ENCODE results near the gene SPC24. TPM values are rescaled to one million over a fixed set of nuclear protein-coding genes. Genes with fewer than 3 reads are reported as not detected.

Gene SPC24
- total RNA-seq, 1 experiment from 2014 or later: 50.6 TPM

DNA sequence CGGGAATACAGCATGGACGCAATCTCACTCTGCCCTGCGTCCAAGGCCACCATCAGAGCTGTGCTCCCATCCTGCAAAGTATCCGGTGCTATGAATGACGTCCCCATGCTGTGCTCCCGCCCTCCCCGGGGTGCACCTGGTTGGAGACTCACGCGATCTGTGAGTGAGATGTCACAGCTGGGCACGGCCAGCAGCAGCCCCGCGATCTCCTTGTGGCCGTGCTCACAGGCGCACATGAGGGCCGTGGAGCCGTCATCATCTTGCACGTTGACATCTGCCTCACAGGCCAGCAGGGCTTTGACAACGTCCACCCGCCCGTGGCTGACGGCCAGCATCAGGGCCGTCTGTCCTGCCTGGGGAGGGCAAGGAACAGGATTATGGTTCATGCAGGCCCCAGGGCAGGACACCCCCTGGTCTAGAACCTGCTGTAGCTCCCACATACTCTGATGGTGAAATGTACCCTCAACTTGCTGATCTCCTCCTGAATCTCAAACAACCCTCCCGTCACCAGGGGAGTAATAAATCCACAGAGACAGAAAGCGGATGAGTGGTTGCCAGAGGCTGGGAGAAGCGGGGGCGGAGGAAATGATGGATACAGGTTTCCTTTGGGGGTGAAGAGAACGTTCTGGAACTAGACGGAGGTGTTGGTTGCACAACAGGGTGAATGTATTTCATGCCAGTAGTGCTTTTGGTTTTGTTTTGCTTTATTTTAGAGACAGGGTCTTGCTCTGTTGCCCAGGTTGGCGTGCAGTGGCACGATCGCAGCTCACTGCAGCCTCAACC lies 14.5 kb upstream of the SPC24 start:
- CTCF ChIA-PET: no interaction called here

DNA sequence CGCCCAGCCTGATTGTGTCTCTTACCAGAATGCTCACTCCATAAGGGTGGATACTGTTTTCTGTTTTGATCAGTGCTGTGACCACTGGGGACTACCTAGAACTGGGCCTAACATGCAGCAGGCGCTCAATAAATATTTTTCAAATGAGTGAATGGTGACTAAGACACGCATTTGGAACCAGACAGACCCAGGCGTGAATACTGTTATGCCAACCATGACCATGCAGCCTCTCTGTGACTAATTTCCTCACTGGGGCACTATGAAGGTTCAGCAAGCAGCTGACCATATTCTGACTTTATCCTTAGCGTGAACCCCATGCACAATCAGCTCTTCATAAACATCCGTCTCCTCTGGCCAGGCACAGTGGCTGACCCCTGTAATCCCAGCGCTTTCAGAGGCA lies 13.0 kb upstream of the SPC24 start:
- Histone ChIP-seq H3K4me3 (ENCODE audit: low read depth in 2 of 2, low read length in 2 of 2) (no peak overlapping the region), H3K4me1 (ENCODE audit: control insufficient read depth, insufficient read depth, low read length) (no peaks in the 10 kb centered on the region), H3K27me3 (ENCODE audit: control insufficient read depth, insufficient read depth, low read length) (no peaks in the 10 kb centered on the region), H3K9me3 (ENCODE audit: control insufficient read depth, insufficient read depth, low read depth, low read length) (no peaks in the 10 kb centered on the region), H3K27ac (ENCODE audit: low read length) (peak overlapping the region; percentile 19; the same call in 1 of the 2 replicates), H3K36me3 (ENCODE audit: control insufficient read depth, insufficient read depth, low read length) (0 out of 2 replicates have a peak, but pooled peaks cover under 1% of the 10 kb centered on the region)
- BruUV-seq (replicated peaks): no TSS peak
- peak; percentile 86 for DNase-seq (ENCODE audit: low read depth, low spot score)
- no peak for TF ChIP-seq POLR2AphosphoS5 (IDR thresholded peaks at IDR 0.05; ENCODE audit: low read depth, low read length)
- TF ChIP-seq, protein P1, sequence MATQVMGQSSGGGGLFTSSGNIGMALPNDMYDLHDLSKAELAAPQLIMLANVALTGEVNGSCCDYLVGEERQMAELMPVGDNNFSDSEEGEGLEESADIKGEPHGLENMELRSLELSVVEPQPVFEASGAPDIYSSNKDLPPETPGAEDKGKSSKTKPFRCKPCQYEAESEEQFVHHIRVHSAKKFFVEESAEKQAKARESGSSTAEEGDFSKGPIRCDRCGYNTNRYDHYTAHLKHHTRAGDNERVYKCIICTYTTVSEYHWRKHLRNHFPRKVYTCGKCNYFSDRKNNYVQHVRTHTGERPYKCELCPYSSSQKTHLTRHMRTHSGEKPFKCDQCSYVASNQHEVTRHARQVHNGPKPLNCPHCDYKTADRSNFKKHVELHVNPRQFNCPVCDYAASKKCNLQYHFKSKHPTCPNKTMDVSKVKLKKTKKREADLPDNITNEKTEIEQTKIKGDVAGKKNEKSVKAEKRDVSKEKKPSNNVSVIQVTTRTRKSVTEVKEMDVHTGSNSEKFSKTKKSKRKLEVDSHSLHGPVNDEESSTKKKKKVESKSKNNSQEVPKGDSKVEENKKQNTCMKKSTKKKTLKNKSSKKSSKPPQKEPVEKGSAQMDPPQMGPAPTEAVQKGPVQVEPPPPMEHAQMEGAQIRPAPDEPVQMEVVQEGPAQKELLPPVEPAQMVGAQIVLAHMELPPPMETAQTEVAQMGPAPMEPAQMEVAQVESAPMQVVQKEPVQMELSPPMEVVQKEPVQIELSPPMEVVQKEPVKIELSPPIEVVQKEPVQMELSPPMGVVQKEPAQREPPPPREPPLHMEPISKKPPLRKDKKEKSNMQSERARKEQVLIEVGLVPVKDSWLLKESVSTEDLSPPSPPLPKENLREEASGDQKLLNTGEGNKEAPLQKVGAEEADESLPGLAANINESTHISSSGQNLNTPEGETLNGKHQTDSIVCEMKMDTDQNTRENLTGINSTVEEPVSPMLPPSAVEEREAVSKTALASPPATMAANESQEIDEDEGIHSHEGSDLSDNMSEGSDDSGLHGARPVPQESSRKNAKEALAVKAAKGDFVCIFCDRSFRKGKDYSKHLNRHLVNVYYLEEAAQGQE (IDR thresholded peaks at IDR 0.05; ENCODE audit: insufficient read depth in 1 of 2, low read depth in 2 of 2, low read length in 1 of 2): no peak
- TF ChIP-seq TCF7L2 (IDR thresholded peaks at IDR 0.05; ENCODE audit: low read depth, low read length): no peak
- TF ChIP-seq, protein P2, sequence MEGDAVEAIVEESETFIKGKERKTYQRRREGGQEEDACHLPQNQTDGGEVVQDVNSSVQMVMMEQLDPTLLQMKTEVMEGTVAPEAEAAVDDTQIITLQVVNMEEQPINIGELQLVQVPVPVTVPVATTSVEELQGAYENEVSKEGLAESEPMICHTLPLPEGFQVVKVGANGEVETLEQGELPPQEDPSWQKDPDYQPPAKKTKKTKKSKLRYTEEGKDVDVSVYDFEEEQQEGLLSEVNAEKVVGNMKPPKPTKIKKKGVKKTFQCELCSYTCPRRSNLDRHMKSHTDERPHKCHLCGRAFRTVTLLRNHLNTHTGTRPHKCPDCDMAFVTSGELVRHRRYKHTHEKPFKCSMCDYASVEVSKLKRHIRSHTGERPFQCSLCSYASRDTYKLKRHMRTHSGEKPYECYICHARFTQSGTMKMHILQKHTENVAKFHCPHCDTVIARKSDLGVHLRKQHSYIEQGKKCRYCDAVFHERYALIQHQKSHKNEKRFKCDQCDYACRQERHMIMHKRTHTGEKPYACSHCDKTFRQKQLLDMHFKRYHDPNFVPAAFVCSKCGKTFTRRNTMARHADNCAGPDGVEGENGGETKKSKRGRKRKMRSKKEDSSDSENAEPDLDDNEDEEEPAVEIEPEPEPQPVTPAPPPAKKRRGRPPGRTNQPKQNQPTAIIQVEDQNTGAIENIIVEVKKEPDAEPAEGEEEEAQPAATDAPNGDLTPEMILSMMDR (IDR thresholded peaks at IDR 0.05): no peak
- TF ChIP-seq SIN3A (IDR thresholded peaks at IDR 0.05; ENCODE audit: borderline replicate concordance, insufficient read depth, low read depth, low read length): no peak
- CTCF ChIA-PET: no interaction called here
- POLR2A ChIA-PET: no interaction called here
- in situ Hi-C loops (cut with HindIII; ENCODE audit: low pct_unique_long_range_greater_than_20kb, low sequenced_read_pairs): no loop called here
- intact Hi-C loops (cut with micrococcal nuclease; ENCODE audit: unreplicated experiment): no loop called here
- peak; percentile 92 for ATAC-seq

More for the DNA sequence above, 14.5 kb upstream of the SPC24 start:
- in situ Hi-C loops (cut with HindIII; ENCODE audit: low pct_unique_long_range_greater_than_20kb, low sequenced_read_pairs) (no loop called here), intact Hi-C loops (cut with micrococcal nuclease; ENCODE audit: unreplicated experiment) (no loop called here)
- Histone ChIP-seq H3K4me1 (ENCODE audit: control insufficient read depth, insufficient read depth, low read length) (no peaks in the 10 kb centered on the region), H3K36me3 (ENCODE audit: control insufficient read depth, insufficient read depth, low read length) (peaks cover 3% of the 10 kb centered on the region; the same call in 1 of the 2 replicates), H3K27me3 (ENCODE audit: control insufficient read depth, insufficient read depth, low read length) (no peaks in the 10 kb centered on the region), H3K27ac (ENCODE audit: low read length) (no peak overlapping the region), H3K4me3 (ENCODE audit: low read depth in 2 of 2, low read length in 2 of 2) (no peak overlapping the region), H3K9me3 (ENCODE audit: control insufficient read depth, insufficient read depth, low read depth, low read length) (no peaks in the 10 kb centered on the region)
- DNase-seq (ENCODE audit: low read depth, low spot score) (no peak), ATAC-seq (no peak)
- POLR2A ChIA-PET: no interaction called here
- TF ChIP-seq POLR2AphosphoS5 (IDR thresholded peaks at IDR 0.05; ENCODE audit: low read depth, low read length) (no peak), TCF7L2 (IDR thresholded peaks at IDR 0.05; ENCODE audit: low read depth, low read length) (no peak), SIN3A (IDR thresholded peaks at IDR 0.05; ENCODE audit: borderline replicate concordance, insufficient read depth, low read depth, low read length) (no peak)
- TF ChIP-seq, protein P2 (IDR thresholded peaks at IDR 0.05): no peak
- TF ChIP-seq, protein P1 (IDR thresholded peaks at IDR 0.05; ENCODE audit: insufficient read depth in 1 of 2, low read depth in 2 of 2, low read length in 1 of 2): no peak
- no TSS peak for BruUV-seq (replicated peaks)

Measured in Panc1 (cell line).